ENCODE data around the gene SH3BGRL3.
A peak's percentile ranks its signal among the peaks of the same experiment; 100 is the strongest.

The SH3BGRL3 gene

GRCh38 chr1:26278303-26278702 lies 1.6 kb upstream of the SH3BGRL3 start:
- no peak for DNase-seq

- DNase-seq, result peak; percentile 25
Observed at GRCh38 chr1:26278724-26279455, 996 bp upstream of the SH3BGRL3 start.

GRCh38 chr1:26280333-26281042 lies 602 bp downstream of the SH3BGRL3 start:
- DNase-seq, result peak; percentile 45

- no peak for DNase-seq
Observed at GRCh38 chr1:26281091-26281958, 1.4 kb downstream of the SH3BGRL3 start.

GRCh38 chr1:26281971-26282370 lies 2.1 kb downstream of the SH3BGRL3 start:
- no peak for DNase-seq

- DNase-seq, result no peak
Observed at GRCh38 chr1:26282401-26282918, 2.6 kb downstream of the SH3BGRL3 start.

GRCh38 chr1:26283279-26283853 lies 3.5 kb downstream of the SH3BGRL3 start:
- no peak for DNase-seq

- no peak for DNase-seq
Observed at GRCh38 chr1:26283871-26284596, 4.1 kb downstream of the SH3BGRL3 start.

GRCh38 chr1:26284597-26285347 lies 4.9 kb downstream of the SH3BGRL3 start:
- peak; percentile 57 for DNase-seq

- DNase-seq, result no peak
Observed at GRCh38 chr1:26285366-26286063, 5.6 kb downstream of the SH3BGRL3 start.

GRCh38 chr1:26286064-26286416 lies 6.2 kb downstream of the SH3BGRL3 start:
- no peak for DNase-seq

- DNase-seq, result no peak
Observed at GRCh38 chr1:26287033-26287711, 7.3 kb downstream of the SH3BGRL3 start.

GRCh38 chr1:26287811-26288210 lies 7.9 kb downstream of the SH3BGRL3 start:
- no peak for DNase-seq

- no peak for DNase-seq
Observed at GRCh38 chr1:26288311-26288941, 8.5 kb downstream of the SH3BGRL3 start.

- DNase-seq, result no peak
Observed at GRCh38 chr1:26289158-26290059, 9.5 kb downstream of the SH3BGRL3 start.

GRCh38 chr1:26290122-26290881 lies 10.4 kb downstream of the SH3BGRL3 start:
- DNase-seq, result no peak

GRCh38 chr1:26290882-26291261 lies 11.0 kb downstream of the SH3BGRL3 start:
- DNase-seq, result no peak

GRCh38 chr1:26291433-26291832 lies 11.5 kb downstream of the SH3BGRL3 start:
- no peak for DNase-seq

All from kidney glomerular epithelial cell (primary cell).